Measurements from ENCODE around the gene COL10A1. TPM values are rescaled to one million over a fixed set of nuclear protein-coding genes. Genes with fewer than 3 reads are reported as not detected.

The COL10A1 gene
- total RNA-seq, 1 experiment from 2014 or later: not detected

DNA sequence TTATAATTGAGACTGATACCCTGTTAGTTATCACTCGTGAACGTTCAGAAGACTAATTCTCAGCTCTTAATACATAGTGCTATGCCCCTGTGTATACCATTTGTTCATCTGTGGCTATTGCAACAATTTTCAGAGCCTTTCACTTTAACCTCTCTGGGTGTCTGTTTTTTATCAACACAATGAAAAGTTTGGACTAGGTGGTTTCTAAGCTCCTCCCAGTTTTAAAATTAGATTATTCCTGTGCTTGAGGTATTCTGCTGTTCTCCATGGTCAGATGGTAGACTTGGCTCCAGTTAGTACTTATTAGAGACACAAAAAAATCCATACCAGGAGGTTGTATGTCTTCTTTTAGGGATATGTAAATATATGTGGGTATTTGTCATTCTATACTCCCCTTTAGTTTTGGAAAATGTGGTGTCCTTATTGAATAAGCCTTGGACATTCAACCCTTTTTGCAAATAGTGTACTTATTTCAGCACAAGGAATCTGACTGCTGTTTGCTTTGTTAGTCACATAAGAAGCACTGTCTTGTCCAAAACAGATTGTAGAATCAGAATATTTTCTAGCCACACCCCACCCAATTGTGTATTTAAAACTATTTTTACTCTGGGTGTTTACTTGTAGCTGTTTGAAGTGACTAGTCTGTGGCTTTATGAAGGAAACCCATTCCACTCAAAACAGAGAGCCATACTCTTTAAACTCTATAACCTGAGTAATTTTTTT, 2.0 kb upstream of the COL10A1 start:
- intact Hi-C loops (cut with micrococcal nuclease; ENCODE audit: unreplicated experiment): no loop called here
- CTCF ChIA-PET: no interaction called here
- TF ChIP-seq, protein P1, sequence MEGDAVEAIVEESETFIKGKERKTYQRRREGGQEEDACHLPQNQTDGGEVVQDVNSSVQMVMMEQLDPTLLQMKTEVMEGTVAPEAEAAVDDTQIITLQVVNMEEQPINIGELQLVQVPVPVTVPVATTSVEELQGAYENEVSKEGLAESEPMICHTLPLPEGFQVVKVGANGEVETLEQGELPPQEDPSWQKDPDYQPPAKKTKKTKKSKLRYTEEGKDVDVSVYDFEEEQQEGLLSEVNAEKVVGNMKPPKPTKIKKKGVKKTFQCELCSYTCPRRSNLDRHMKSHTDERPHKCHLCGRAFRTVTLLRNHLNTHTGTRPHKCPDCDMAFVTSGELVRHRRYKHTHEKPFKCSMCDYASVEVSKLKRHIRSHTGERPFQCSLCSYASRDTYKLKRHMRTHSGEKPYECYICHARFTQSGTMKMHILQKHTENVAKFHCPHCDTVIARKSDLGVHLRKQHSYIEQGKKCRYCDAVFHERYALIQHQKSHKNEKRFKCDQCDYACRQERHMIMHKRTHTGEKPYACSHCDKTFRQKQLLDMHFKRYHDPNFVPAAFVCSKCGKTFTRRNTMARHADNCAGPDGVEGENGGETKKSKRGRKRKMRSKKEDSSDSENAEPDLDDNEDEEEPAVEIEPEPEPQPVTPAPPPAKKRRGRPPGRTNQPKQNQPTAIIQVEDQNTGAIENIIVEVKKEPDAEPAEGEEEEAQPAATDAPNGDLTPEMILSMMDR (IDR thresholded peaks at IDR 0.05; ENCODE audit: unreplicated experiment): no peak
- BruUV-seq (replicated peaks): no TSS peak
- Mint-ChIP-seq H3K9me3 (ENCODE audit: low read depth, unreplicated experiment) (no peaks in the 10 kb centered on the region), H3K27ac (ENCODE audit: unreplicated experiment) (no peak overlapping the region), H3K36me3 (ENCODE audit: insufficient read depth, unreplicated experiment) (no peaks in the 10 kb centered on the region), H3K27me3 (ENCODE audit: unreplicated experiment) (no peaks in the 10 kb centered on the region), H3K4me1 (ENCODE audit: low read depth, unreplicated experiment) (no peaks in the 10 kb centered on the region), H3K4me3 (ENCODE audit: low read depth, unreplicated experiment) (no peak overlapping the region)
- no peak for DNase-seq

DNA sequence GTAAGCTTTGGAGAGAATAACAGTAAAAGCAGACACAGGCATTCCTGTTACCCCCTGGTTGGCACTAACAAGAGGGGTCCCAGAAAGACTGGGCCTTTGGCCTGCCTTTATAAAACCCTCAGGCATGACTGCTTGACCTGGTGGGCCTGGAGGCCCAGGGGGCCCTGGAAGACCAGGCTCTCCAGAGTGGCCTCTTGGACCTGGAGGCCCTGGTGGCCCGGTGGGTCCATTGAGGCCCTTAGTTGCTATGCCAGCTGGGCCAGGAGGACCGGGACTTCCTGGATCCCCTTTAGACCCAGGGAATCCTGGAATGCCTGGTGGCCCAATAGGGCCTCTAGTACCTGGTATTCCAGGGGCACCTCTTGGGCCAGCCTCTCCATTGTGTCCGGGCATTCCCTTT, 5.5 kb downstream of the COL10A1 start:
- no peak for DNase-seq
- Mint-ChIP-seq H3K4me1 (ENCODE audit: low read depth, unreplicated experiment) (no peaks in the 10 kb centered on the region), H3K27ac (ENCODE audit: unreplicated experiment) (no peak overlapping the region), H3K36me3 (ENCODE audit: insufficient read depth, unreplicated experiment) (peaks cover 3% of the 10 kb centered on the region), H3K27me3 (ENCODE audit: unreplicated experiment) (no peaks in the 10 kb centered on the region), H3K4me3 (ENCODE audit: low read depth, unreplicated experiment) (no peak overlapping the region), H3K9me3 (ENCODE audit: low read depth, unreplicated experiment) (no peaks in the 10 kb centered on the region)
- intact Hi-C loops (cut with micrococcal nuclease; ENCODE audit: unreplicated experiment): no loop called here
- CTCF ChIA-PET: no interaction called here
- TF ChIP-seq, protein P1 (IDR thresholded peaks at IDR 0.05; ENCODE audit: unreplicated experiment): no peak
- no TSS peak for BruUV-seq (replicated peaks)

DNA sequence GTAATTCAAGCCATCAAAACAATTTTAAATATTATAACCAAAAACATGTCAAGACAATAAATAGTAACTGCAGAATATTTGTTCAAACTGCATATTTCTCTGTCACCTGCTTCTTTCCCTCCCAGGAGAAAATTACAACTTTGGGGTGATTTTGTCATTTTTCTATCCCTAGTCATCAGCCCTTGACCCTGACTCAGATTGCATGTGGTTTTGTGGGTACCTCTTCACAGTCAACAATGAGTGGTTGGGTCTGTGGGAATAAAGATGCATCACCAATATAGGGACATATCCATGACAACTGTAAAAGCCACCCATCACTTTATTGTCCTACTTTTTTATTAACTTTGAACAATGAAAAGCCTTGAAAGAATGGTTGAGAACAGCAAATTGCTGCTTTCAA, 7.3 kb downstream of the COL10A1 start:
- Mint-ChIP-seq H3K9me3 (ENCODE audit: low read depth, unreplicated experiment) (no peaks in the 10 kb centered on the region), H3K36me3 (ENCODE audit: insufficient read depth, unreplicated experiment) (peaks cover 3% of the 10 kb centered on the region), H3K4me1 (ENCODE audit: low read depth, unreplicated experiment) (no peaks in the 10 kb centered on the region), H3K27ac (ENCODE audit: unreplicated experiment) (no peak overlapping the region), H3K4me3 (ENCODE audit: low read depth, unreplicated experiment) (no peak overlapping the region), H3K27me3 (ENCODE audit: unreplicated experiment) (no peaks in the 10 kb centered on the region)
- TF ChIP-seq, protein P1 (IDR thresholded peaks at IDR 0.05; ENCODE audit: unreplicated experiment): no peak
- DNase-seq: no peak
- CTCF ChIA-PET: no interaction called here
- intact Hi-C loops (cut with micrococcal nuclease; ENCODE audit: unreplicated experiment): no loop called here
- BruUV-seq (replicated peaks): no TSS peak

DNA sequence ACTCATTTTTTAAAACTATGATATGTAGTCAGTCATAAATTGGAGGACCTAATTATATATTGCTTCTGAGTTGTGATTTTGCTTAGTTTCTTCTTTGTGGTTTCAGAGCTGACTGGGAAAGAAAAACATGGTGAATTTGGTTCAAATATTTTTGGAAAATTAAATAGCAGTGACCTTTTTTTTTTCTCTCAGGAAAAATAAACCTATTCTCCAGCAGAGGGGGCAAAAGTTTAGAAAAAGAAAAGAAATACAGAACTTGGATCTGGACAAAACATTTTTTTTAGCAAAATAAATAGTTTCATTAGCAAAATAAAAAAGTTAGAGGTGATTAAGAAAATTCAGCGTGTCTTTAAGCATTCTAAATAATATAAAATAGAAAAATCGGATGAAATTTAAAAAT, 10.2 kb downstream of the COL10A1 start:
- DNase-seq: no peak
- Mint-ChIP-seq H3K4me3 (ENCODE audit: low read depth, unreplicated experiment) (no peak overlapping the region), H3K9me3 (ENCODE audit: low read depth, unreplicated experiment) (no peaks in the 10 kb centered on the region), H3K4me1 (ENCODE audit: low read depth, unreplicated experiment) (no peaks in the 10 kb centered on the region), H3K27me3 (ENCODE audit: unreplicated experiment) (no peaks in the 10 kb centered on the region), H3K36me3 (ENCODE audit: insufficient read depth, unreplicated experiment) (peaks cover 10% of the 10 kb centered on the region), H3K27ac (ENCODE audit: unreplicated experiment) (no peak overlapping the region)
- no TSS peak for BruUV-seq (replicated peaks)
- TF ChIP-seq, protein P1 (IDR thresholded peaks at IDR 0.05; ENCODE audit: unreplicated experiment): peak; percentile 43
- intact Hi-C loops (cut with micrococcal nuclease; ENCODE audit: unreplicated experiment): no loop called here
- CTCF ChIA-PET: no interaction called here
